Urothelium cell line (cell line): ENCODE data around the gene PKNOX2.
A peak's percentile ranks its signal among the peaks of the same experiment; 100 is the strongest.

ENCODE experiments used
- DNase-seq: peaks from one replicate; pipeline ENCODE4 v3.0.0; 2011; ENCODE audit warnings: low spot score, mixed read lengths
- FAIRE-seq: peaks from 2 replicates; lab custom pipeline; 2011; peaks lifted over from hg19 to GRCh38; lab: Jason Lieb, UNC

The PKNOX2 gene

DNA sequence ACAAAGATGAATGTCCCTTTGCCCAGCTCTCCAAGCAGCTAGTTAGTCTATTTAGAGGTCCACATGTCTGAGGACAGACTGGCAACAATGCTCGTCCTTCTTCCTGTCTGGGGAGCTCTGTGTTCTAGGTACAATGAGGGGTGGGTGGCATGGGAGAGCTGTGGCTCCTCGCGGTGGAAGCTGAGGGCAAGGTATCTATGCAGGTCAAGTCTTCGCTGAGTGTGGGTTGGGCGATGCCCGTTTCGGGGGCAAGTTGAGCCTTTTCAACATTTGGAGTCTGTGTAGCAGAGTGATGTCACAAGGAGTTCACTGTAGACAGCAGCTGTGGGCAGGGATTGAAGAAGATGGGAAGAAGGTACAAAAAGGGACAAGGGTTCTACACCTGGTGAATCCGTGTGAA lies 168.3 kb downstream of the PKNOX2 start:
- FAIRE-seq: no peak
- no peak for DNase-seq

DNA sequence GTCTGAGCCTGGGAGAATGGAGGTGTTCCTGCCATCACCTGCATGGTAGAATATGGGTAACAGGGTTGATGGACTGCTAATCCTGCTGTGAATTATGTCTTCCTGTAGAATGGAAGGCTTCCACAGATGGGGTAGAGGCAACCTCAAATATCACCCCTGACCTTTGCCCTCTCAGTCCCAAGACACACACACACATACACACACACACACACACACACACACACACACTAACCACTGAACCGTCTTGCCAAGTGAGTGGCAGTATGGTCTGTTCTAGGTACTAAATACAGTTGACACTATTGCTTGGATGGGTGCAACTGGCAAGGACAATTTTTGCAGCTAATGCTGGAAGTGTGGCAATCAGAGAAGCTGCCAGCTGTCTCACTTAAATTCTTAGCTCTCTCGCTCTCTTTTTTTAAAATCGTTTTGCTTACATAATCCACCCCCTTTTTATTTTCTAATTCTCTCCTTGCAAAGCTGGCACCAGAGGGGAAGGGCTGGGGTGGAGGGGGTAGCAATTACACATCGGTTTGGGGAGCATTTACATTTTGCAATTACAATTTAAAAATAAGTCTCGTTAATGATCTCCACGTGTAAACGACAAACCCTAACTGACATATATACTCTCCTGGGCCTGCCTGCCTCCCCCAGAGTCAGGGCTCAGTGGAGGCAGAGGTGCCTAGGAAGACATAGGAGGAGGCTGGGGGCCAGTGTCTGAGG lies 169.0 kb downstream of the PKNOX2 start:
- FAIRE-seq (no peak), DNase-seq (no peak)

DNA sequence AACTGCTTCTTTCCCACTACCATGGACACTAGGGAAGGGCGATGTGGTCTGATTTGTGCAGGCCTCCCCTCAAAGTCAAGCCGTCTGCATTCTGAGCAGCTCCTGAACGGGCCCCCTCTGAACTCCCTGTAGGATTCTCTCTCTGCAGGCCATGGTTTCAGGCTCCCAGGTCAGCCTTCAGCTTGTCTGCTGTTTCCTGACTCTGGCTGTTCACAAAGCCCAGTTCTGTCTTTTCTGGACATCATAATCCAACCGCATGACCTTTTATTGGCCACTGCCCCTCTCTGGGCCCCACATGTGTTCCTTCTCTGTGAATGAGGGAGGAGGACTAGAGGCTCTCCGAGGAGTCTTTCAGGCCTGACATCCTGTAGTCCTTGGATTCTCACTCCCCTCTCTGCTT lies 170.6 kb downstream of the PKNOX2 start:
- FAIRE-seq (no peak), DNase-seq (no peak)

DNA sequence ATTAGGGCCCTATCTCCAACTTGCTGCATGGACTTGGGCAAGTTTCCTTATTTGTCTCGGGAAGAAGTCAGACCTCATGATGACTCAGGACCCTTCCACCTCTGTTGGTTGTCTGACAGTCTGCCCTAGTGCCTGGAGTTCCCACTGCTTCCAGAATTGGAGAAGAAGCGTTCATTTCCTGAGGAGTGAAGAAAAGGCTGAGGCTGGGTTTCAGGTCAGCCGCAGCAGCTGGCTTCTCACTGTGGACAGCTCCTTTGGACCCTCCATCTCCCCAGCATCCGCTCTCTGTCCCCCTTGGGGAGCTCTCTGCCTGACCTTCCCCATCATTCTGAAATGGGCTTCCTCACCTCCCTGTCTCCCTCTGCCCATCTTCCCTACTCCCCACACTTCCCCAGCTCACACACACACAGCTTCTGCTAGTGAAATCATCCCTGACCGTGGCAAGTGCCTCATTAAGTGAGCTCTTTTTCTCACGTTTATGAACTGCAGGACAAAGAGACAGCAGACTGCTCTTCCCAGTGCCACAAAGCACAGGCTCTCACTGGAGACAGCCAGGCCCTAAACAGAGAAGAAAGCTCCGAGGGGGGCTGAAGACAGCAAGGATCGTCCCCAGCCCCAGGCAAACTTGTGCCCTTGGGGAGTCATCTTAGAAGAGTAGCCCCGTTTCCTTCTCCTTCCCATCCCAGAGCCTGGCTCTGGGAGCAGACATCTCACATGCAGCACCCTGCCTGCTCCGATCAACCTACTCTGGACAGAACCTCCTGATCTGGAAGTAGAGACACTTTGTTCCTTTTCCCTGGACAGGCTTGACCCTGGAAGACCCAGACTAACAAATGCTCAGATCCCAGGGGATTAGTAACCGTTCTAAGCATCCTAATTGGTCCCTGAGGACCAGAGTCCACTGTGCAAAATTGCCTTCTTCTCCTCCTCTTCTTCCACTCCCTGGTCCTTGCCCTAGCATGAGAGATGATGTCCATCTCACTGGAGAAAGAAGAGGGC lies 173.6 kb downstream of the PKNOX2 start:
- no peak for FAIRE-seq
- DNase-seq: no peak

DNA sequence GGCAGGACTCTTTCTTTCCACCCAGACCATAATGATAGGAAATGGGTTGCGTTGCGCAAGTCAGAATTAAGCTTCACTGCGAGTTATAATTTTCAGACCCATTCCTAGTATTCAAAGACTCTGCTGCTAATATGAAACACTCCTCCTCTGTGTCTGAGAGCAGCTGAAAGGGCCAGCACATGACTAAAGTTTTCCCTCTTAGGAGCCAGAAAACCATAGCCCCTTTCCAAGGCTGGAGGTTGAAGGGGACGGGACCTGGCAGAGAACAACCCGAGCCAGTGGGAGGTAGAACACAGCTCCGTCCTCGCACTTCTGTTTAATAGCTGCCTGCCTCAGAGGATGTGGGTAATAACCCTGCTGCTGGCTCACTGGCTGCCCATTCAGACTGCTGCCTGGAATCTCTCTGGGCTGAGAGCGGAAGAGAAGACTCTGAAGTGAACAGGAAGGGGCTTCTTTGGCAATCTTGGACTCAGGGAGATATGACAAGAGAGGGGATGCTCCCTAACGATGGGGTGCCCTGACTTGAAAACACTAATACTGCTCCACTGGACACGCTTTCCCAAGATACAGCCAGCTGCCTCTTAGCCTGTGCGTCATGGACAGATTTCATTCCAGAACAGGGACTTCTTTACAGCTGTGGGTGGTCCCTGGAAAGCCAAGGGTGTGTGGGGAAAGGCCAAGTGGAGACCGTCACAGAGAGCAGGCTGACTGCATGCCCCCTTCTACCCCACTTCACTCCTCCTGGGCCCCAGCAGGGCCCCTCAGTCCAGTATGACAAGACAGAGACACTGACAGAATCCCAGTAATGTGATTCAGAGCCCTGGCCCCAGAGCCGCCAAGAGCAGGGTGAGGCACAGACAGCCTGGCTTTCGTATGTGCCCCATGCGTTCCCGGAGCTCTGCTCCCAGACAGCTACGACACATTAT lies 174.6 kb downstream of the PKNOX2 start:
- FAIRE-seq: no peak

DNA sequence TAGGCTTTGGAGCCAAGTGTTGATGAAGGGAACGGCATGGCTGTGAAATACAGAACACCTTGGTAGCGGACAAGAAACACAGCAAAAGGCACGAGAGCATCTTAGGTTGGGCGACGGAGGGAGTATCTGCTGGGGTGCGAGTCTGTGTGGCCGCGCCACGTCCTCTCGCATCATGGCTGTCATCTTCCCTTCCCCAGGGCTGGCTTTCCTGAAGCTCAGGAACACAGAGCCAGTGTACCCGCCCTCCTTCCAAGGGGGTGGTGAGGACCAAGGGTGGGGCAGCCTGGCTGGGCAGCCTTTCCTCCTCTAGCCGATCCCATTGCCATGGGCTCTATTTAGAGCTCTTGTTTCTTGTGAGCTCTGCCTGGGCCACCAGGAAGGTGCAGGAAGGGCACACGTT lies 177.1 kb downstream of the PKNOX2 start:
- DNase-seq: no peak
- FAIRE-seq: no peak

More for the DNA sequence above, 174.6 kb downstream of the PKNOX2 start:
- DNase-seq: no peak

DNA sequence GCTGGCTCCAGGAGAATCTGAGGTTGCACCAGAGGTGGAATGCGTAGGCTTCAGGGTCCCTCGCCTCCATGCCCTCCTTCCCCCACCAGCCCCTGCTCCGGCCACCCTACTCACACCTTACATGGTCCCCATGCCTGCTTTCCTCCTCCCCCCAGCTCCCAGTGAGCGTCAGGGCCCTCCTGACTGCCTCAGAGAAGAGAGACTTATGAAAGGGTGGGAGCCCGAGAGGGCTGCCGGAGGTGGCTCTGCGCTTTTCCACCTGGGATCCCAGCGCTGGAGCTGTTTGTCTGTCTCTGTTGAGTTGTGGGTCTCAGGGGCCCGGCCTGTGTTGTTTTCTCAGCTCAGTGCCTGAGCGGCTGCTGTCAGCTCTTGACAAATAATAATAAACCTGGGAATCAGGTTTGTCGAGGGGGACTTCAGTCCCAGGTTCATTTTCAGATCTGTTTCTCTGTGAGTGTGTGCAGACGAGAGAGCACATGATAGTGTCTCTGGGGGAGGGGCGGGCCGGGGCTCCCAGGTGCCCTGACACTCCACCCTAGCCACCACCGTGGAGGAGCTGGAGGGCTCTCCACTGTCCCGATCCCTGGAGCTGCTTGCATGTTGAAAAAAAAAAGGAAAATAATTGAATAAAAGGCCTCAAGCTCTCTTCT lies 177.9 kb downstream of the PKNOX2 start:
- DNase-seq: no peak
- no peak for FAIRE-seq

DNA sequence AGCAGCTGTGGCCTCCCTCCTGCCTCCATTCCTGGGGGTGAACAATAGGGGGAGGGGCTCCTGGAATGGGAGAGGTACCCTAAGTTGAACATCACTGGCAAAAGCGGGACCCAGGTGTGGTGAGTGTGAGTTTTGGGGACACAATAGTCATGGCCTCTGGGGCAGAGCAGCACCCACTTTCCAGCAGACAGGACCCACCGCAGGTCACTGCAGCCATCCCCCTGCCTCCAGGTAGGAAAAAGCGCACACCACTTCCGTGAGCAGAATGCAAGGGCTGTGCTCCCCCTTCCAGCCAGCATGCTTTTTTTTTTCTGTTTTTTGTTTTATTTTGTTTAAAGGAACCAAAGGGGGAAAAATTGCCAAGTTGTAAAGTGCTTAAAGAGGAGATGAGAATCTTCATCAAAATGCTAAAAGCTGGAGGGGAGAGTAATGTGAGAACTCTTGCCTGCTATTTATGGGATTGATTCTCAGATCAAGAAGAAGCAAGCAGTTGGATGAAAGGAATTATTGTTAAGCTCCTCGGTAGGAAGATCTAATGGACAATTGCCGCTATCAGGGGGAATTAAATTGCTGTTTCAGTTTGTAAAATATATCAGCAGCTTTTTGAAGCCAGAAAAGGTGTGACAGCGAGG lies 178.7 kb downstream of the PKNOX2 start:
- FAIRE-seq: no peak
- no peak for DNase-seq

DNA sequence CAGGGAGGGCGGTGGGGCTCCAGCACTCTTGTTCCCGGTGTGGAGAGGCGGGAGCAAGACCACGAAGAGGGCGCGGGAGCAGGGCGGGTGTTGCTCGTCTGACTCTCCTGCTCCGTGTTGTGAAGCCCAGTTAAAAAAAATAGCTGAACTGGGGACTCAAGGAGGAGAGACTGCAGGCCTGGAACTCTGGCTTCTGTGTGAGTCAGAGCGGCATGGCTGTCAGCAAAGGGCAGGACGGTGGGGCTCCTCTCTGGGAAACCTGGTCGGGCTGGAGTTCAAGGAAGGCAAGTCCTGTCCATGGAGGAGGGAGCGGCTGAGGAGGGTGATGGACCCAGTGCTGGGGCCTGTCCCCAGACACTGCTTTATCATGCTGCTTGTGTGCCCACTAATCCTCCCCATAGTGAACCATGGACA lies 179.2 kb downstream of the PKNOX2 start:
- no peak for DNase-seq
- no peak for FAIRE-seq

DNA sequence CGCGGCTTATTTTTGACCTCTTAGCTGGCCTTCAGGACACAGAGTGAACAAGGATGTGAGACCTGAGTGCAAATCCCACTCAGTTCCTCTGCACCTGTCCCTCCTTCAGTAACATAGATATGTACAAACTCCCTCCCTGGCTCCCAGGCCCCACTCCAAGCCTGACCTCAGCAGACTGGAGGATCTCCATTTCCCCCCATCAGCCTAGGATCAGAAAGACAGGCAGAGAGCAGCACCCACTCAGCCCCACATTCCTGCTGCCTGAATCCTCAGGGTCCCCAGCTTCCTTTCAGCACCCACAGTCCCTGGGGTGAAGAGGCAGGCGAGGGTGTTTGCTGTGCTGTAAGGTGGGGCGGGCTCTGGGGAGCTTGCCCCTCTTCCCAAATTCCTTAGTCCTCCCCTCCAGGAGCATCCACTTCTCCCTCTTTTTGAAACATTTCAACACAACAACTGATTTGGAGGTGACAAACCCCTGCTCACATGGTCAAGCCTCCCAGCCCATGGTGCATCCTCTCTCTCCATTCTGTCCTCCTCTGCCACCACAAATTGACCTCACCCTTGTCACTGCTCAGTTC lies 180.4 kb downstream of the PKNOX2 start:
- FAIRE-seq (no peak), DNase-seq (no peak)

DNA sequence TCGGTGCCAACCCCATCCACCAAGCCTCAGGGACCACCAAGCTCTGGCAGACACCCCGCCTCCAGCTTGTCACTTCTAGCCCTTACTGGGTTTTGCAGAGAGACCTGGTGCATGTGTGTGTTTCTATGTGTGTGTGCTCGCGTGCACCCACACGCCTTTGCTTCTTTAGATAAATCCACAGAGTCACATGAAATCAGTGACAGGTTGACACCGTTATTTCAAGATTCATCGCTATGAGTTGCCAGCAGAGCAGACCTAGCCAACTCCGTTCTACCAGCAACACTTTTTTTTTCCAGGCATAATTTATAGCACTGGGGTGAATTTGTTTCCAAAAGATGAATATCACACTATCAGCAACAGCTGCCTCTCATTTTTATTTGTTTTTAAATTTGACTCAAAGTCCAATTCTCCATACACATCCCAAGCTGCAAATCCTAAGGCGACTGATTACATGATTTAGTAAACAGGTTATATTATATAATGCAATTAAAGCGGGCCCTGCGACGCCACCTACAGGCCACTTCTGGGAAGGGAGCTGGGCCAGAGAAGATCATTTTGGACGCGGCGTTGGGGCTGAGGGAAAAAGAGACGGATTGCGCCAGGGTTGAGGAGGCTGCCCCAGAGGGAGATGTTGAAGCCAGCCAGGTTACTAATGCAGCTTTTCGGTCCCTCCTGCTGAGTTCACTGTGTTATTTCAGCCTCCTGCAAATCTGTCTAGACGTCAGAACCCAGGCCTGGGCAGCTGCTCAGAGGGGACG lies 181.0 kb downstream of the PKNOX2 start:
- FAIRE-seq (no peak), DNase-seq (peak; percentile 59)

DNA sequence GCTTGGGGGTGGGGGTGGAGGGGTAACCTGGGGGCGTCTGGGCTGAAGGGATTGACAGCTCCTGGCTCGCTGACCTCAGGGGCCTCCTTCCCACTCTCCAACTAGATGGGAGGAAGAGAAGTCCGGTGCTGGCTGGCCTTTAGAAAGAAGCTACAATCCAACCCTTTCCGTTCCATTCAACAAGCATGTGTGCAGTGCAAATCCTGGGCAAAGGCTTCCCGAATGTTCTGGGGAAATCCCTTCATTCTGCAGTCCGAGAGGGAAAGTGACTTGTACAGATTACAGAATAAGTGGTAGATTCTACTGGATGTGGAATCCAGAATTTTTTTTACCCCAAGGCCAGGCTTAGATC lies 181.6 kb downstream of the PKNOX2 start:
- FAIRE-seq (no peak), DNase-seq (no peak)

DNA sequence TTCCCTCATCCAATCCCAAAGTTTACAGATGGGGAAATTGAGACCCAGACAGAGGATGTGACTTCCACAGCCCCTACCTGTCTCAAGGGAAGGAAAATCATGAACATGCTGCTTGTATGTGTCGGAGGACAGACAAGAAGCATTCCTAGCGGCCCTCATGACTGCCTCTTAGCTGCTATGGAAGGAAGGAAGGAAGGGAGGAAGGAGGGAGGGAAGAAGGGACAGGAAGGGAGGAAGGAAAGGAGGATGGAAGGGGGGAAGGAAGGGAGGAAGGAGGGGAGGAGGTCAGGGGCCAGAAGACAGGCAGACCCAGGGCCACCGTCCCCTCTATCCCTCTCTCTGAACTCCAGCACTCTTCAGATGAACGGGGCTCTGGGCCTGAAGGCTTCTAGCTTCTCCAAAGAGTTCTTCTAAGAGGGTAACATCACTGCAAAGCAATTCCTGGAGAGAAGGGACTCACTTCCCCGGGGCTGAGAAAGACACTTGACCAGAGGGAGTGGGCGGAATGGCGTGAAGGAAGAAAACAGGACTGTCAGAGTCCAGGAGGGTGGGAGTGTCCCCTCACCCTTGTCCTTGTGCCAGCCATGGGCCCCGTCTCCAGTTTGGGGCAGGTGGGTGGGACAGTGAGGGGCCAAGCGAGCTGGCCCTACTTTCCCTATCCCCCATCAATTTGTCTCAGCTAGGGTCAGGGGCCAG lies 182.2 kb downstream of the PKNOX2 start:
- FAIRE-seq: no peak
- no peak for DNase-seq

DNA sequence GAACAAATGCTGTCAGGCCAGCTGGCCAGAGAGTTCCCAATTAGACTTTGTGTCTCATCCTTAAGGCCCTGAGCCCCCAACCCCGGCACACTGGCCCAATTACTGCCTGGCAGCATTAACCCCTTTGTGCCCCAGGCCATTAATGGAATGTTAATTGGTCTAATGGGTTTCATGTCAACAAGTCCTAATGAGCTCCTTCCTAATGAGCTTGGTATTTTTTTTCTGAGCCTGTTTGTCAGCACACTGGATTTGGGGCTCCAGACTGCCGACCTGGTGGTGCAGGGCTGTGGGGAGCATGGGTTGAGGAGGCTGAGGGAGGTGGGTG lies 182.7 kb downstream of the PKNOX2 start:
- FAIRE-seq: no peak
- no peak for DNase-seq

DNA sequence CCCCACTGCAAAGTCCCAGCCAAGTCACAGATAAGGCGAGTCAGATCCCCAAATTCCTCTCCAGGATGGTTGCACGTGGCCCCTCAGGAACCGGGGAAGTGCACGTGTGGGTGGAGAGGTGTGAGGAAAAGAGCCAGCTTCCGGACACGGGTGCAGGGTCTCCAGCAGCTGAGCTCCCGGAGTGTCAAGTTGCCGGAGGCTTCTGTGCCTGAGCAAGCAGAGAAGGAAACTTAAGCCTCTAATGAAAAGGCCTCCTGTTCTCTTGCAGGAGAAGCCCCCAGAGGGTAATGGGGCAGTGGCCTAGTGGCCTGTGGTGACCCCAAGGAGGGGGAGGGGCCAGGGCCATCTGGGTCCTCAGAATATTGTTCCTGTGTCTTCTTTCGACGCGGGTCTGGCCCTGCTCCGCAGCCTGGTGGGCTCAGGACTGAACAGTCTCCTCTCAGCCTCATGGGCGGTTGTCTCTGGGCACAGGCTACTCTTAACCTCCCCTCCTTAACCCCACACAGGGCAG lies 183.6 kb downstream of the PKNOX2 start:
- no peak for FAIRE-seq
- no peak for DNase-seq

DNA sequence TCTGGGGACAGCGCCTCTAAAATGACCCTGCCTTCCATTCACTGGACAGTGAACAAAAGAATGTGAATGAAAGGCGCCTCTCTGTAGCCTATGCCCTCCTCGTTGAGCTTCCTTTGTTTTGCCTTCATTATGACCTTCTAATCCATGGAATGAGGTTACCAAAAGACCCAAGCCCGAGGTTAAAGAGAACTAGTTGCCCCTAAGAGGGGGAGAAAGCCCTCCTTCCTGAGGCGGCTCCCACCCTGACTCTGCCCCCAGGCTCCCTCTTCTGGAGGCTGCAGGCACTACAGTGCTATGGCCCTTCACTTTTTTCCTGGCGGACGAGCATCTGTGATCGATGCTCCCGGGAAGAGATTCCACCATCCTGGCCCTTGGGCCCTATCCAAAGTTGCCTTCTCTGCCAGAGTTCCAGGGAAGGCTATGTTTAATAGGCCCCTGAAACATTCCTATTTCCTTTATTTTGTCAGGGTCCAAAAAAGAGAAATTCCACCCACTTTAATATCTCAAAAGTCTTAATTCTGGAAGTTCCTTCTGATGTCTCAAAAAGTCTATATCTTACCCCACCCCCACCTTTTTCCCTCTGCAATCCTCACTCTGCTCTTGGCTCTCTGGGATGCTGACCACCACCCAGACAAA lies 184.2 kb downstream of the PKNOX2 start:
- DNase-seq (peak; percentile 61), FAIRE-seq (no peak)

DNA sequence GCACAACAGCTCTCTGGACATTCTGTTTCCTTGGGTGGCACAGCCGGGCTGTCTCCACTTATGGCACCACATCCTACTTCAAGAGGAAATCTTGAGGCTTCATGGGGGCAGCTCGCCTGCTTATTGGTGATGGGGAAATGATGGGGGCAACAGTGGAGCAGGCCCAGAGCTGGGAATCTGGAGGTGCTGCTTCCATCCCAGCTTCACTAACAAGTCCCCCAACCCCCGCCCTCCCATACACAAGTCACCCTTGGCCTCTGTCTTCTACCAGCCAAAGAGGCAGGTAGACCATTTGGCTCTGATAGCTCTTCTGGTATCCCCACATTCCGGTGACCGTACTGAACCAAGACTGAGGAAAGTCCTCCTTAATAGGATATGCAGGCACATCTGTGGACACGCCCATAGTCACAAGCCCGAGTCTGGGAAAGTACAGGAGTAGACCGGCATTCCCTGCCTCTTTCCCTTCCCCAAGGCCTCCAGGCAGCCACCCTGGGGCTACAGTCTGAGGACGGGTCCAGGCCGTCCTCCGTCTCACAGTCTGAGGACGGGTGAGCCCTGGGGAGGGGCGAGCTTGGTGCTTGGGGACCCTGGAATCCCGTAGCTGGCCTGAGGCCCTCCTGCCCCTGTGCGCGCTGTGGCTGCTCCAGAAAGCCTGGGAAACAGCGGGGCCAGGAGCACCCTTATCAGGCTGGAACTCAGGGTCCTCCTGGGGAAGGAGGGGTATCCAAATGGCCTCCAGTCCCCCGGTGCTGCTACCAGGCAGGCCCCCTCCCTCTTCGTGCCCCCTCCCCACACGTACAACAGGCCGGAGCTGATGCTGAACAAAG lies 185.9 kb downstream of the PKNOX2 start:
- no peak for FAIRE-seq
- DNase-seq: no peak
